ENCODE data around the gene B4GALT5.

DNA sequence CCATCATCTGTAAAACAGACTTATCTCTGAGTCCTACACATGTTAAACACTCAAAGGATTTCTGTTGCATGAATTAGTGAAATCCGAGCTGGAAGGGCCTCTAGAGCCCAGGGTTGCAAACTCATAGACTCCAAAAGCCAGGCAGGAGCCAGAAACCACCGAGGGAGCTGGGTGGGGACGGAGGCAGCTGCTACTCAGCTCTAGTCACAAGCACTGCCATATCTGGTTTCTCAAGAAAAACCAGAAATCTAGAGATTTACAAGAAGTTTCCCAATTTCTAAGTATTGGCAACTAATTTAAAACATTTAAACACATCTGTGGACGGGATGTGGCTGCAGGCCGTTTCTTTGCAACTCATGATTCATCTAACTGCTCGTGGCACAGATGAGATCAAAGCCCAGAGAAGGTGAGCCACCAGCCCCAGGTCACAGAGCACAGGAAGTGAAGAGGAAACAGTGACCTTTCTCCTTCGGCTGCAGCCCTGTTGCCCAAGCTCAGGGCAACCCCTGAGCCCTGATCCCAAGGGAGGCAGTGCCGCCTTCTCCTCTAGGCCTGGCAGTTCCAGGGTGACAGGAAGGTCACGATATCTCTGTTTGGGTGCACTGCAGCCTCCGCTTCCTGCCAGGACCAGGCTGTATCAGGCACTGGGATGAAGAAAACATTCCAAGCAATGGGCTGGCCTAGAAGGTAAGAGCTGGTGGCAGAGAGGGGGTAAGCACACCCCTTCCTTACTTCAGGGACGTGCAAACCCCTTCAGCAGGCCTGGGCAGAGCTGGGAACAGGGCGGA is 119.3 kb downstream of the B4GALT5 start:
- TF ChIP-seq POLR2AphosphoS5 (IDR thresholded peaks at IDR 0.05; ENCODE audit: borderline replicate concordance, low read depth, low read length) (no peak), EZH2 (IDR thresholded peaks at IDR 0.05) (no peak)
